Measurements from ENCODE around the gene FAM120B. TPM values are rescaled to one million over a fixed set of nuclear protein-coding genes. Genes with fewer than 3 reads are reported as not detected.

FAM120B gene
- total RNA-seq, 4 donors from 2014 or later: 10.7 to 17.0 (median 13.5) TPM

DNA sequence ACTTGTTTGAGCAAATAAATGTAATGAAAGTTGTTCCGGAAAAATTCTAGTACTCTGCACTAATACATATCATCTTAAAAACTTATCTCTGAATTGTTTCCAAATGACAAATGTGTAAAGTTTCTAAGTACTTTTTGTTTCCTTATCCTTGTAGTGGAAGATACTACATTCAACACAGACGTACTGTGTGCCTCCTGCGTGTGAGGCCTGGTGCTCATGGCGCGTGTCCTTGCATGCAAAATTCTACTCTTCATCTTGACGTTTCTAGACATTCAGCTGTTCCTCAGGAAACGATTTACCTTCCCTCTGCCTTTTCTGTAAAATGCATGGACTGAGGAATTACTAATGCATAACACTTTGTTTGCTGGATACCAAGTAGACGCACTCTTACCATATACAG, 27.1 kb upstream of the FAM120B start:
- ATAC-seq (no peak), DNase-seq (no peak)
- H3K9me3 ChIP-seq: no peaks in the 10 kb centered on the region
- H3K4me1 ChIP-seq: peaks cover 22 to 26% of the 10 kb centered on the region in 2 donors
- H3K4me3 ChIP-seq: peak overlapping the region in 2 of 4 donors; percentile 53 to 58
- in situ Hi-C loops (cut with MboI; ENCODE audit: low sequenced_read_pairs in 4 of 4): loop anchor here in 2 of 4 donors (25.0 kb wide), 2 partner anchors 242 to 442 kb away; no protein-coding TSS in a partner anchor
- peak overlapping the region; percentile 86 to 90 (median 88) for H3K27ac ChIP-seq
- H3K36me3 ChIP-seq: no peaks in the 10 kb centered on the region
- intact Hi-C loops (cut with DNase I; ENCODE audit: low total_unique reads): no loop called here
- no peak for TF ChIP-seq POLR2A (IDR thresholded peaks at IDR 0.05)
- TF ChIP-seq, protein P1, sequence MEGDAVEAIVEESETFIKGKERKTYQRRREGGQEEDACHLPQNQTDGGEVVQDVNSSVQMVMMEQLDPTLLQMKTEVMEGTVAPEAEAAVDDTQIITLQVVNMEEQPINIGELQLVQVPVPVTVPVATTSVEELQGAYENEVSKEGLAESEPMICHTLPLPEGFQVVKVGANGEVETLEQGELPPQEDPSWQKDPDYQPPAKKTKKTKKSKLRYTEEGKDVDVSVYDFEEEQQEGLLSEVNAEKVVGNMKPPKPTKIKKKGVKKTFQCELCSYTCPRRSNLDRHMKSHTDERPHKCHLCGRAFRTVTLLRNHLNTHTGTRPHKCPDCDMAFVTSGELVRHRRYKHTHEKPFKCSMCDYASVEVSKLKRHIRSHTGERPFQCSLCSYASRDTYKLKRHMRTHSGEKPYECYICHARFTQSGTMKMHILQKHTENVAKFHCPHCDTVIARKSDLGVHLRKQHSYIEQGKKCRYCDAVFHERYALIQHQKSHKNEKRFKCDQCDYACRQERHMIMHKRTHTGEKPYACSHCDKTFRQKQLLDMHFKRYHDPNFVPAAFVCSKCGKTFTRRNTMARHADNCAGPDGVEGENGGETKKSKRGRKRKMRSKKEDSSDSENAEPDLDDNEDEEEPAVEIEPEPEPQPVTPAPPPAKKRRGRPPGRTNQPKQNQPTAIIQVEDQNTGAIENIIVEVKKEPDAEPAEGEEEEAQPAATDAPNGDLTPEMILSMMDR (IDR thresholded peaks at IDR 0.05 in 4 of 5, conservative IDR thresholded peaks at IDR 0.05 in 1 of 5): no peak
- H3K27me3 ChIP-seq: no peaks in the 10 kb centered on the region

DNA sequence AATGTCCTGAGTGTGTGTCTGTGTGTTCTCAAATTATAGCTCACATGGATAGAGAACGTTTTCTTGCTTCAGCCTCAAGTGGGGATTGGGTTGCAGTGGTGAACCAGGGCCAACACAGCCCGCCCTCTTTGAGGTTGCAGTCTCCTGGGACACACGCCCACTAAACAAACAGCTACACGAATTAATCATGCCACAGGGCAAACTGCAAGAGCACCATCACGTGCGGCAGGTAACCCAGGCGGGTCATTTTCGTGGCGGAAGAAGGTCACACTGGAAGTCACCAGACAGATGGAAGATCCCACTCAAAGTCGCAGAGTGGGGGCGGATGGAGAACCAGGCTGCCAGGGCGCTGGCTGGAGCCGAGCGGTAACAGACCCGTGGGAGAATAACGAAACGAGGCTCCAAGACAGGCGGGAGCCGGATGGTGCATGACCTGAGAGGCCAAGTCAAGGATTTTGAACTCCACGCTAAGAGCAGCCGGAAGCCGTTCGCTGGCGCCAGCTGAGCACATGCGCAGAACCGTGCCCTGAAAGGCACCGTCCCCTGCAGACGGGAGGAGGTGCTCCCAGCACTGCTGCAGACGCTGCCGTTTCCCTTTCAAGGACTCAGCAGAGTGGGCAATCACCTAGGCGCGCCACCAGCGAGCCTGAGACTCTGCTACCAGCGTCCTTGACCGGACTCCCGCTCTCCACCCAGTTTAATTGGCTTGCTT, 26.4 kb upstream of the FAM120B start:
- peak in 1 of 2 donors; percentile 22 for TF ChIP-seq POLR2A (IDR thresholded peaks at IDR 0.05)
- TF ChIP-seq, protein P1 (IDR thresholded peaks at IDR 0.05 in 4 of 5, conservative IDR thresholded peaks at IDR 0.05 in 1 of 5): peak in 1 of 5 experiments; percentile 20
- Histone ChIP-seq H3K27me3 (no peaks in the 10 kb centered on the region), H3K4me3 (peak overlapping the region; percentile 33 to 58 (median 44)), H3K36me3 (no peaks in the 10 kb centered on the region), H3K4me1 (peaks cover 22 to 26% of the 10 kb centered on the region in 2 donors), H3K27ac (peak overlapping the region; percentile 86 to 90 (median 88)), H3K9me3 (no peaks in the 10 kb centered on the region)
- intact Hi-C loops (cut with DNase I; ENCODE audit: low total_unique reads): loop anchor here (1.0 to 5.0 kb wide), 5 partner anchors 15 to 236 kb away; no protein-coding TSS in a partner anchor
- DNase-seq (peak; percentile 66 to 85), ATAC-seq (peak; percentile 89 to 92)
- in situ Hi-C loops (cut with MboI; ENCODE audit: low sequenced_read_pairs in 4 of 4): loop anchor here in 2 of 4 donors (25.0 kb wide), 2 partner anchors 243 to 443 kb away; no protein-coding TSS in a partner anchor

DNA sequence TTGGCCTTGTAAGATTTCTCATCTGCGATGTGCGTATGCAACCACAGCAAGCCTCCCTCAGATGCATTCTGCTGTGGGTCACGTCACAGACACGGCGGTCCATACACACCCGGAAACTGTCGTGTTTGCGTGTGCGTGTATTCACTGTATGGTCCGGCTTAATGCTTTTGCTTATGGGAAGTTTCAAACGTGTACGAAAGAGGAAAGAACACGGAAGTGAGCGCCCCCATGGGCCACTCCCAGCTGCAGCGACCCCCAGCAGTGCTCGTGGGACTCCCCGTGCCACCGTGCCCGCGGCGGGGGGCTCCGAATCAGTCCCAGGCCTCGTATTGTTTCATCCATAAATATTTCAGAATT, 25.9 kb upstream of the FAM120B start:
- ATAC-seq: no peak
- peaks cover 22 to 25% of the 10 kb centered on the region in 2 donors for H3K4me1 ChIP-seq
- intact Hi-C loops (cut with DNase I; ENCODE audit: low total_unique reads): loop anchor here (1.0 to 5.0 kb wide), 5 partner anchors 15 to 236 kb away; no protein-coding TSS in a partner anchor

DNA sequence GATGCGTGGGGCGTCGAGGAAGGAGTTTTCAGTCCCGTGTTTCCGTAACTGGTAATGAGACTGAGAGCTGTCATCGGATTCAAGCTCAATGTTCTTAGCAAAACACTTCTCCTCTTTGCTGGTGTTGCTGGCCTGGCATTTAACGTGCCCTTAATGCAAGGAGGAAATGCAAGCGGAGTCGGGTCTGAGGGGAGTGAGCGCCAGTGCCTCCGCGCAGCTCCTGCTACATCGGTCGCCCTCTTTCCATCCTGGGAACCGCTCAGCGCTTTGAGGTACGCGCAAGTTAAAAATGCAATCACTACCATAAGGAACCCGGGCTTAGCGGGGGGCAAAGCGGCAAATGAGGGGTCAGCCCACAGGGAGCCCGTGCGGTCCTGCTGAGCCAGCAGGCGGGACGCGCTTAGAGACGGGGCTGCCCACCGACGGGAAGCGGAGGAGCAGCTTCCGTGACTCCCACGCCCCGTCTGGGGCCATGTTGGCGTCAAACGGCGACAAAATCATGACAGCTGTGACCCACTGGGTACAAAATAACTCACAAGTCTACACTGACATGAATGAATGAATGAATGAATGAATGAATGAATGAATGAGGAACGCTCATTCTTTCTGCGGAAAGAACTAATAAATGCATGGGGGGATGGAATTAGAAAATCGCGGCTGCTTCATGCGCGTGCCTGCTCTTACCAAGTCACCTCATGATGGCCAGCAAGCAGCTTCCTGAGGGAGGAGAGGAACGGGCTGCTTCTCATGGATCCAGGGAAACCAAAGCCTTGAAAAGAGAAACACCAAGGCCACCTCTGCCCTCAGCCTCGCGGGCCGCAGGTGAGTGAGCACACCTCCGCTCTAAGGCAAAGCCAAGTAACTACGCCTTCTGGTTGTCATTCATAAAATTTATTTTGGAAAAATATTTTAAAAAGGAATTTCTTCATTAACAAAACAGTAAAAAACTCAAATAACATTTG, 24.9 kb upstream of the FAM120B start:
- in situ Hi-C loops (cut with MboI; ENCODE audit: low sequenced_read_pairs in 4 of 4): loop anchor here in 2 of 4 donors (25.0 kb wide), 2 partner anchors 244 to 444 kb away; no protein-coding TSS in a partner anchor
- no peak overlapping the region for H3K27ac ChIP-seq

More for the DNA sequence above, 25.9 kb upstream of the FAM120B start:
- Histone ChIP-seq H3K27ac (peak overlapping the region; percentile 86 to 90 (median 88)), H3K27me3 (no peaks in the 10 kb centered on the region), H3K36me3 (no peaks in the 10 kb centered on the region), H3K4me3 (peak overlapping the region; percentile 33 to 58 (median 44)), H3K9me3 (no peaks in the 10 kb centered on the region)
- TF ChIP-seq, protein P1 (IDR thresholded peaks at IDR 0.05 in 4 of 5, conservative IDR thresholded peaks at IDR 0.05 in 1 of 5): no peak
- TF ChIP-seq POLR2A (IDR thresholded peaks at IDR 0.05): no peak
- DNase-seq: no peak
- in situ Hi-C loops (cut with MboI; ENCODE audit: low sequenced_read_pairs in 4 of 4): loop anchor here in 2 of 4 donors (25.0 kb wide), 2 partner anchors 243 to 443 kb away; no protein-coding TSS in a partner anchor

More for the DNA sequence above, 24.9 kb upstream of the FAM120B start:
- Histone ChIP-seq H3K36me3 (no peaks in the 10 kb centered on the region), H3K4me1 (peaks cover 16 to 17% of the 10 kb centered on the region in 2 donors), H3K9me3 (no peaks in the 10 kb centered on the region), H3K27me3 (no peaks in the 10 kb centered on the region), H3K4me3 (no peak overlapping the region)
- intact Hi-C loops (cut with DNase I; ENCODE audit: low total_unique reads): loop anchor here (5.0 kb wide), 2 partner anchors 104 to 161 kb away; no protein-coding TSS in a partner anchor
- DNase-seq (no peak), ATAC-seq (no peak)
- TF ChIP-seq POLR2A (IDR thresholded peaks at IDR 0.05): no peak
- TF ChIP-seq, protein P1 (IDR thresholded peaks at IDR 0.05 in 4 of 5, conservative IDR thresholded peaks at IDR 0.05 in 1 of 5): no peak

Data from gastrocnemius medialis (tissue), 4 donors.